IMR-90 (cell line): Measurements from ENCODE around the gene GNAI1. TPM values are rescaled to one million over a fixed set of nuclear protein-coding genes. Genes with fewer than 3 reads are reported as not detected.

Experiments used
- ATAC-seq: fragments of 200-7000 bp; cut with Tn5 transposase; 2 replicates; pipeline ENCODE4 v1.9.1; 2020; ENCODE audit warnings: low read depth, mild to moderate bottlenecking, moderate library complexity
- BruUV-seq: library from RNA; stranded (reverse); fragments of 400-500 nt; replicated peaks from 2 replicates; lab custom pipeline; 2021; lab: Mats Ljungman, UMichigan
- CTCF ChIA-PET: fragments of 300-600 bp; formaldehyde crosslinking; extraction: SDS; loops from one replicate; lab custom pipeline; 2021; ENCODE audit warnings: antibody characterized with exemption; lab: Yijun Ruan, JAX
- POLR2A ChIA-PET: fragments of 300-600 bp; sonication (Branson Sonifier 250); formaldehyde crosslinking; loops from one replicate; lab custom pipeline; 2022; ENCODE audit warnings: antibody characterized with exemption; ENCODE audit not compliant: unreplicated experiment; lab: Charles Lee
- DNase-seq: peaks from one replicate; pipeline ENCODE4 v3.0.0; 2013
- H2AFZ ChIP-seq: replicated peaks from 2 replicates; pipeline ENCODE3; 2013; ENCODE audit warnings: low read length, mild to moderate bottlenecking; ENCODE audit not compliant: poor library complexity
- H2AK5ac ChIP-seq: 2 replicates; pipeline ENCODE4 v1.6.1; 2013; ENCODE audit warnings: low read depth, low read length, inconsistent platforms
- H2AK9ac ChIP-seq: replicated peaks from 2 replicates; pipeline ENCODE3; 2013; ENCODE audit warnings: mild to moderate bottlenecking, low read depth, low read length, moderate library complexity; ENCODE audit not compliant: poor library complexity
- H2BK120ac ChIP-seq: 2 replicates; pipeline ENCODE4 v1.6.1; 2013; ENCODE audit warnings: low read depth, low read length, inconsistent platforms
- H2BK15ac ChIP-seq: 3 replicates; pipeline ENCODE4 v1.6.1; 2013; ENCODE audit warnings: low read depth, low read length, inconsistent platforms
- H2BK20ac ChIP-seq: 2 replicates; pipeline ENCODE4 v1.6.1; 2013; ENCODE audit warnings: low read depth, mild to moderate bottlenecking, inconsistent platforms, low read length, moderate library complexity
- H2BK5ac ChIP-seq: 2 replicates; pipeline ENCODE4 v1.6.1; 2013; ENCODE audit warnings: mild to moderate bottlenecking, low read depth, low read length, inconsistent platforms; ENCODE audit not compliant: poor library complexity, severe bottlenecking
- H3K14ac ChIP-seq: replicated peaks from 2 replicates; pipeline ENCODE4 v1.6.1; 2013; ENCODE audit warnings: low read depth, low read length, inconsistent platforms
- H3K18ac ChIP-seq: 2 replicates; pipeline ENCODE4 v1.6.1; 2013; ENCODE audit warnings: low read depth, low read length, control low read depth
- H3K23ac ChIP-seq: 2 replicates; pipeline ENCODE4 v1.6.1; 2013; ENCODE audit warnings: low read depth, low read length, inconsistent platforms
- H3K27ac ChIP-seq: 2 replicates; pipeline ENCODE4 v1.5.1; 2013; ENCODE audit warnings: mild to moderate bottlenecking, control low read depth, low read length; ENCODE audit not compliant: insufficient read depth
- H3K27me3 ChIP-seq: 2 replicates; pipeline ENCODE4 v1.6.1; 2013; ENCODE audit warnings: low read length; ENCODE audit not compliant: control insufficient read depth, insufficient read depth
- H3K36me3 ChIP-seq: 2 replicates; pipeline ENCODE4 v1.6.1; 2013; ENCODE audit warnings: low read length, mixed read lengths; ENCODE audit not compliant: control insufficient read depth, insufficient read depth
- H3K4ac ChIP-seq: 2 replicates; pipeline ENCODE4 v1.6.1; 2013; ENCODE audit warnings: low read depth, low read length, inconsistent platforms
- H3K4me1 ChIP-seq: 2 replicates; pipeline ENCODE4 v1.6.1; 2013; ENCODE audit warnings: low read length, mixed read lengths; ENCODE audit not compliant: control insufficient read depth, insufficient read depth
- H3K4me2 ChIP-seq: 2 replicates; pipeline ENCODE4 v1.6.1; 2013; ENCODE audit warnings: low read depth, mild to moderate bottlenecking, control low read depth, low read length, moderate library complexity
- H3K4me3 ChIP-seq: 2 replicates; pipeline ENCODE4 v1.5.1; 2013; ENCODE audit warnings: low read depth, mild to moderate bottlenecking, control low read depth, low read length, moderate library complexity; ENCODE audit not compliant: insufficient read depth
- H3K56ac ChIP-seq: 2 replicates; pipeline ENCODE4 v1.6.1; 2013; ENCODE audit warnings: low read length, inconsistent platforms; ENCODE audit not compliant: insufficient read depth; ENCODE audit errors: extremely low read depth
- H3K79me1 ChIP-seq, 2 experiments: 2 replicates each; pipeline ENCODE4 v1.6.1; 2013; ENCODE audit warnings: low read length in 2 of 2, inconsistent platforms in 1 of 2, low read depth in 1 of 2
- H3K9ac ChIP-seq: 2 replicates; pipeline ENCODE4 v1.6.1; 2013; ENCODE audit warnings: low read depth, low read length, control low read depth
- H3K9me1 ChIP-seq: 2 replicates; pipeline ENCODE4 v1.6.1; 2013; ENCODE audit warnings: low read length, inconsistent platforms; ENCODE audit not compliant: insufficient read depth
- H3K9me3 ChIP-seq: 2 replicates; pipeline ENCODE4 v1.6.1; 2013; ENCODE audit warnings: low read length; ENCODE audit not compliant: control insufficient read depth, insufficient read depth
- H4K20me1 ChIP-seq: 2 replicates; pipeline ENCODE4 v1.6.1; 2013; ENCODE audit warnings: low read length, inconsistent platforms; ENCODE audit not compliant: insufficient read depth
- H4K5ac ChIP-seq: 2 replicates; pipeline ENCODE4 v1.6.1; 2013; ENCODE audit warnings: mild to moderate bottlenecking, low read depth, low read length, control low read depth
- H4K8ac ChIP-seq, 2 experiments: 2 replicates each; pipeline ENCODE4 v1.6.1; 2013; ENCODE audit warnings: low read depth in 2 of 2, low read length in 2 of 2, control low read depth in 1 of 2, inconsistent platforms in 1 of 2
- H4K91ac ChIP-seq: 2 replicates; pipeline ENCODE4 v1.6.1; 2013; ENCODE audit warnings: low read depth, low read length, inconsistent platforms; ENCODE audit not compliant: insufficient read depth
- BHLHE40 ChIP-seq: fragments of 150-350 bp; IDR thresholded peaks from 2 replicates; pipeline ENCODE4 v1.6.1; 2016; ENCODE audit warnings: mild to moderate bottlenecking, low read depth, low read length
- CHD1 ChIP-seq: IDR thresholded peaks from 2 replicates; pipeline ENCODE4 v1.6.1; 2012; ENCODE audit warnings: low read depth, low read length, improper control_type of control experiment
- ELK1 ChIP-seq: fragments of 150-350 bp; IDR thresholded peaks from 2 replicates; pipeline ENCODE4 v1.6.1; 2016; ENCODE audit warnings: low read depth, mild to moderate bottlenecking, low read length, moderate library complexity, borderline replicate concordance
- MAFK ChIP-seq: IDR thresholded peaks from 2 replicates; pipeline ENCODE4 v1.6.1; 2012; ENCODE audit warnings: low read depth, low read length, improper control_type of control experiment
- MXI1 ChIP-seq: IDR thresholded peaks from 2 replicates; pipeline ENCODE4 v1.6.1; 2012; ENCODE audit warnings: low read depth, mild to moderate bottlenecking, low read length, moderate library complexity, borderline replicate concordance
- RAD21 ChIP-seq: IDR thresholded peaks from 2 replicates; pipeline ENCODE4 v1.6.1; 2012; ENCODE audit warnings: low read length, improper control_type of control experiment
- RCOR1 ChIP-seq: IDR thresholded peaks from 2 replicates; pipeline ENCODE4 v1.6.1; 2012; ENCODE audit warnings: mild to moderate bottlenecking, low read length, improper control_type of control experiment; ENCODE audit not compliant: insufficient replicate concordance
- USF2 ChIP-seq: fragments of 150-350 bp; IDR thresholded peaks from 2 replicates; pipeline ENCODE4 v1.6.1; 2017; ENCODE audit warnings: mild to moderate bottlenecking, antibody characterized with exemption, low read length, low read depth
- WGBS, 2 experiments: methylation state at CpG; one replicate each; pipeline versions ENCODE4 v1.1.5 to v1.1.7; 2013; ENCODE audit warnings: missing lambda C conversion rate in 2 of 2; ENCODE audit not compliant: insufficient read length in 1 of 2; ENCODE audit errors: extremely low coverage in 2 of 2; 5-methylcytosine and 5-hydroxymethylcytosine counted together
- dilution Hi-C: fragments of 300-500 bp; cut with HindIII; formaldehyde crosslinking; loops from one replicate; pipeline ENCODE4 v1.14.3; 2018; ENCODE audit warnings: low sequenced_read_pairs; ENCODE audit not compliant: unreplicated experiment
- in situ Hi-C: fragments of 300-500 bp; cut with MboI; formaldehyde crosslinking; loops from 3 replicates; pipeline ENCODE4 v1.14.3; 2019; ENCODE audit warnings: low sequenced_read_pairs, inconsistent platforms, mixed read lengths
- intact Hi-C: fragments of 100-400 bp; cut with micrococcal nuclease; formaldehyde crosslinking; loops from 2 replicates; pipeline ENCODE4 v1.10.0; 2022
- polyA plus RNA-seq, 3 experiments: library from polyadenylated mRNA; depleted of rRNA; stranded (reverse); fragments of >200 nt; gene quantifications; 2 replicates each; pipeline ENCODE4 v1.2.3, GENCODE V29; 2012; ENCODE audit warnings: low replicate concordance in 1 of 3
- total RNA-seq: library from RNA; depleted of rRNA; stranded (reverse); fragments of >200 nt; gene quantifications from 2 replicates; pipeline ENCODE4 v1.2.3, GENCODE V29; 2012
- TF ChIP-seq, protein P1 (sequence below): conservative IDR thresholded peaks from 2 replicates; pipeline ENCODE4 v1.5.1; 2012; ENCODE audit warnings: mild to moderate bottlenecking, low read depth, low read length, improper control_type of control experiment

Gene GNAI1
- total and polyA plus RNA-seq, 2 of the 4 experiments (the other 2 are of a cell fraction) = 21.1 to 26.5 TPM

DNA sequence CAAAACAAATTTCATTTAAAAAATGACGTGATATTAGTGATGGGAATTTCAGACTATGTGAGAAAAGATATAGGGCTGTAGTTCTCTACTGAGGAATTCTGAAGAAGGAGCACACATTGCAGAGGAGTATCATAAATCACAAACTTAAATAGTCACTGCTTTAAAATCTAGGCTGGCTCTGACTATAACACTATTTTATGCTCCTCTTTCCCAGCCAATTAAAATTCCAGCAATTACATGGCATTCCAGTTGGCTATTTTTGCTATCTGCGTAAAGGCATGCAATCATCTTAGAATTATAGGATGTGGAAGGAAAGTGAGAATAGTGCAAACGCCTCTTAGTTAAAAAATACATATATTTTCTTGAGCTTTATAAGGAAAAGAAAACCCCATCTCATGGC, 123.1 kb downstream of the GNAI1 start:
- no peaks in the 10 kb centered on the region for H3K9me3 ChIP-seq
- dilution Hi-C loops = no loop called here

More for the DNA sequence above, 123.1 kb downstream of the GNAI1 start:
- Histone ChIP-seq H2BK15ac (no peak overlapping the region), H3K14ac (no peak overlapping the region), H3K27me3 (no peaks in the 10 kb centered on the region; the same call in 1 of the 2 replicates), H3K79me1 (no peaks in the 10 kb centered on the region; a peak in 1 of 4 replicates), H2AFZ (no peak overlapping the region), H3K4me1 (peaks cover 7% of the 10 kb centered on the region), H2BK20ac (no peak overlapping the region), H3K9me1 (peaks cover 3% of the 10 kb centered on the region), H3K4me2 (no peak overlapping the region), H4K8ac (no peak overlapping the region), H3K23ac (no peak overlapping the region), H4K91ac (no peak overlapping the region), H2AK5ac (no peak overlapping the region), H3K18ac (no peak overlapping the region), H2AK9ac (no peak overlapping the region), H3K4ac (no peak overlapping the region), H2BK5ac (no peak overlapping the region), H3K9ac (no peak overlapping the region), H4K20me1 (no peaks in the 10 kb centered on the region), H3K56ac (no peak overlapping the region), H3K4me3 (no peak overlapping the region), H4K5ac (no peak overlapping the region), H3K27ac (no peak overlapping the region), H2BK120ac (no peak overlapping the region), H3K36me3 (no peaks in the 10 kb centered on the region)
- ATAC-seq (no peak), DNase-seq (no peak)
- TF ChIP-seq MAFK (no peak), USF2 (no peak), MXI1 (no peak), RAD21 (no peak), BHLHE40 (no peak), CHD1 (no peak), ELK1 (no peak), RCOR1 (no peak)
- TF ChIP-seq, protein P1, sequence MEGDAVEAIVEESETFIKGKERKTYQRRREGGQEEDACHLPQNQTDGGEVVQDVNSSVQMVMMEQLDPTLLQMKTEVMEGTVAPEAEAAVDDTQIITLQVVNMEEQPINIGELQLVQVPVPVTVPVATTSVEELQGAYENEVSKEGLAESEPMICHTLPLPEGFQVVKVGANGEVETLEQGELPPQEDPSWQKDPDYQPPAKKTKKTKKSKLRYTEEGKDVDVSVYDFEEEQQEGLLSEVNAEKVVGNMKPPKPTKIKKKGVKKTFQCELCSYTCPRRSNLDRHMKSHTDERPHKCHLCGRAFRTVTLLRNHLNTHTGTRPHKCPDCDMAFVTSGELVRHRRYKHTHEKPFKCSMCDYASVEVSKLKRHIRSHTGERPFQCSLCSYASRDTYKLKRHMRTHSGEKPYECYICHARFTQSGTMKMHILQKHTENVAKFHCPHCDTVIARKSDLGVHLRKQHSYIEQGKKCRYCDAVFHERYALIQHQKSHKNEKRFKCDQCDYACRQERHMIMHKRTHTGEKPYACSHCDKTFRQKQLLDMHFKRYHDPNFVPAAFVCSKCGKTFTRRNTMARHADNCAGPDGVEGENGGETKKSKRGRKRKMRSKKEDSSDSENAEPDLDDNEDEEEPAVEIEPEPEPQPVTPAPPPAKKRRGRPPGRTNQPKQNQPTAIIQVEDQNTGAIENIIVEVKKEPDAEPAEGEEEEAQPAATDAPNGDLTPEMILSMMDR = no peak
- in situ Hi-C loops = no loop called here
- ChIA-PET POLR2A (no interaction called here), CTCF (interaction anchor here (0.5 kb wide), 1 partner anchor 26 kb away, joined by 3 read pairs; no protein-coding TSS in a partner anchor)
- WGBS, 2 experiments = no CpG with 5 or more reads among the region's 3 CpGs
- BruUV-seq = no TSS peak
- intact Hi-C loops = no loop called here
